ENCODE results near the gene ACTR10. TPM values are rescaled to one million over a fixed set of nuclear protein-coding genes. Genes with fewer than 3 reads are reported as not detected.

The ACTR10 gene
- total RNA-seq (10 to 100 TPM; 35.5 to 38.0 TPM), total RNA-seq (29.4 to 58.1 reads per million in 2 donors)

GRCh38 chr14:58199726-58200479 is at the start of gene ACTR10:
Gene ACTR10, plus strand, starts transcription at chr14:58200149. Its CDS starts 69 bp downstream, at chr14:58200218.
- no peaks in the 10 kb centered on the region for H3K9me3 ChIP-seq (ENCODE audit: control insufficient read depth, low read length, poor library complexity, severe bottlenecking)
- Mint-ChIP-seq H3K27me3 (no peaks in the 10 kb centered on the region), H3K4me1 (peaks cover 21% of the 10 kb centered on the region), H3K36me3 (ENCODE audit: low read depth) (peaks cover 2% of the 10 kb centered on the region), H3K27ac (peak within 1 kb of the TSS; percentile 98), H3K4me3 (peak within 1 kb of the TSS; percentile 96)
- peak; percentile 75 to 86 (median 76) for DNase-seq
- peak; percentile 90 for ATAC-seq

GRCh38 chr14:58150243-58150805 is 49.6 kb upstream of the ACTR10 start:
- peak overlapping the region; percentile 82 for H3K4me3 Mint-ChIP-seq
- no peak for ATAC-seq
- H3K27me3 Mint-ChIP-seq: peaks cover 76% of the 10 kb centered on the region
- DNase-seq: no peak
- H3K36me3 Mint-ChIP-seq (ENCODE audit: low read depth): no peaks in the 10 kb centered on the region
- peaks cover 10% of the 10 kb centered on the region for H3K4me1 Mint-ChIP-seq
- no peak overlapping the region for H3K27ac Mint-ChIP-seq
- no peaks in the 10 kb centered on the region for H3K9me3 ChIP-seq (ENCODE audit: control insufficient read depth, low read length, poor library complexity, severe bottlenecking)

- Mint-ChIP-seq H3K4me3 (peak overlapping the region; percentile 82), H3K27ac (no peak overlapping the region), H3K36me3 (ENCODE audit: low read depth) (no peaks in the 10 kb centered on the region), H3K27me3 (peaks cover 77% of the 10 kb centered on the region), H3K4me1 (peaks cover 10% of the 10 kb centered on the region)
- DNase-seq (no peak), ATAC-seq (peak; percentile 52)
- H3K9me3 ChIP-seq (ENCODE audit: control insufficient read depth, low read length, poor library complexity, severe bottlenecking): no peaks in the 10 kb centered on the region
Measured at GRCh38 chr14:58151133-58152013, 48.6 kb upstream of the ACTR10 start.

GRCh38 chr14:58152014-58152857 is 47.7 kb upstream of the ACTR10 start, which contains the start of gene ARMH4:
Gene ARMH4, minus strand, starts transcription at chr14:58152213. Its CDS starts 12,855 bp downstream, at chr14:58139358.
- ATAC-seq (peak; percentile 94), DNase-seq (peak; percentile 21 to 30 (median 25))
- peaks cover 74% of the 10 kb centered on the region for H3K27me3 Mint-ChIP-seq
- peak within 1 kb of the TSS; percentile 82 for H3K4me3 Mint-ChIP-seq
- H3K36me3 Mint-ChIP-seq (ENCODE audit: low read depth): no peaks in the 10 kb centered on the region
- peaks cover 10% of the 10 kb centered on the region for H3K4me1 Mint-ChIP-seq
- no peak within 1 kb of the TSS for H3K27ac Mint-ChIP-seq
- H3K9me3 ChIP-seq (ENCODE audit: control insufficient read depth, low read length, poor library complexity, severe bottlenecking): no peaks in the 10 kb centered on the region

GRCh38 chr14:58160561-58160960 is 39.4 kb upstream of the ACTR10 start:
- no peak overlapping the region for H3K27ac Mint-ChIP-seq
- H3K36me3 Mint-ChIP-seq (ENCODE audit: low read depth): no peaks in the 10 kb centered on the region
- H3K9me3 ChIP-seq (ENCODE audit: control insufficient read depth, low read length, poor library complexity, severe bottlenecking): no peaks in the 10 kb centered on the region
- H3K27me3 Mint-ChIP-seq: peaks cover 19% of the 10 kb centered on the region
- no peaks in the 10 kb centered on the region for H3K4me1 Mint-ChIP-seq
- H3K4me3 Mint-ChIP-seq: no peak overlapping the region
- no peak for DNase-seq
- ATAC-seq: no peak

GRCh38 chr14:58166005-58166983 is 33.7 kb upstream of the ACTR10 start:
- H3K27me3 Mint-ChIP-seq: peaks cover 29% of the 10 kb centered on the region
- H3K4me3 Mint-ChIP-seq: no peak overlapping the region
- peaks cover 5% of the 10 kb centered on the region for H3K36me3 Mint-ChIP-seq (ENCODE audit: low read depth)
- DNase-seq (peak; percentile 43 to 63 (median 52)), ATAC-seq (peak; percentile 63)
- H3K27ac Mint-ChIP-seq: peak overlapping the region; percentile 67
- H3K9me3 ChIP-seq (ENCODE audit: control insufficient read depth, low read length, poor library complexity, severe bottlenecking): no peaks in the 10 kb centered on the region
- H3K4me1 Mint-ChIP-seq: no peaks in the 10 kb centered on the region

- DNase-seq (no peak), ATAC-seq (no peak)
- Mint-ChIP-seq H3K4me3 (no peak overlapping the region), H3K36me3 (ENCODE audit: low read depth) (peaks cover 5% of the 10 kb centered on the region), H3K27ac (peak overlapping the region; percentile 67), H3K4me1 (no peaks in the 10 kb centered on the region), H3K27me3 (peaks cover 29% of the 10 kb centered on the region)
- H3K9me3 ChIP-seq (ENCODE audit: control insufficient read depth, low read length, poor library complexity, severe bottlenecking): no peaks in the 10 kb centered on the region
Measured at GRCh38 chr14:58167057-58167456, 32.9 kb upstream of the ACTR10 start.

- no peaks in the 10 kb centered on the region for H3K9me3 ChIP-seq (ENCODE audit: control insufficient read depth, low read length, poor library complexity, severe bottlenecking)
- Mint-ChIP-seq H3K27ac (no peak overlapping the region), H3K36me3 (ENCODE audit: low read depth) (peaks cover 5% of the 10 kb centered on the region), H3K4me1 (no peaks in the 10 kb centered on the region), H3K27me3 (peaks cover 29% of the 10 kb centered on the region), H3K4me3 (peak overlapping the region; percentile 13)
- ATAC-seq (no peak), DNase-seq (no peak)
Measured at GRCh38 chr14:58167891-58168290, 32.1 kb upstream of the ACTR10 start.

- peak; percentile 71 for ATAC-seq
- H3K4me3 Mint-ChIP-seq: no peak overlapping the region
Measured at GRCh38 chr14:58171090-58171489, 28.9 kb upstream of the ACTR10 start.

GRCh38 chr14:58177125-58177524 is 22.8 kb upstream of the ACTR10 start:
- H3K4me1 Mint-ChIP-seq: peaks cover 2% of the 10 kb centered on the region
- H3K27me3 Mint-ChIP-seq: peaks cover 19% of the 10 kb centered on the region
- H3K36me3 Mint-ChIP-seq (ENCODE audit: low read depth): peaks cover 5% of the 10 kb centered on the region
- no peak overlapping the region for H3K4me3 Mint-ChIP-seq
- no peak overlapping the region for H3K27ac Mint-ChIP-seq
- ATAC-seq: no peak
- no peaks in the 10 kb centered on the region for H3K9me3 ChIP-seq (ENCODE audit: control insufficient read depth, low read length, poor library complexity, severe bottlenecking)
- DNase-seq: no peak

More at GRCh38 chr14:58171090-58171489, 28.9 kb upstream of the ACTR10 start:
- Mint-ChIP-seq H3K4me1 (peaks cover 2% of the 10 kb centered on the region), H3K27me3 (peaks cover 43% of the 10 kb centered on the region), H3K36me3 (ENCODE audit: low read depth) (peaks cover 8% of the 10 kb centered on the region), H3K27ac (no peak overlapping the region)
- DNase-seq: no peak
- no peaks in the 10 kb centered on the region for H3K9me3 ChIP-seq (ENCODE audit: control insufficient read depth, low read length, poor library complexity, severe bottlenecking)

GRCh38 chr14:58189176-58189575 is 10.8 kb upstream of the ACTR10 start:
- no peak overlapping the region for H3K27ac Mint-ChIP-seq
- H3K27me3 Mint-ChIP-seq: peaks cover 21% of the 10 kb centered on the region
- ATAC-seq (no peak), DNase-seq (no peak)
- H3K4me3 Mint-ChIP-seq: no peak overlapping the region
- H3K4me1 Mint-ChIP-seq: peaks cover 4% of the 10 kb centered on the region
- peaks cover 8% of the 10 kb centered on the region for H3K36me3 Mint-ChIP-seq (ENCODE audit: low read depth)
- H3K9me3 ChIP-seq (ENCODE audit: control insufficient read depth, low read length, poor library complexity, severe bottlenecking): no peaks in the 10 kb centered on the region

Measured in T-helper 17 cell (primary cell).